OCI-LY1 (cell line): ENCODE data around the gene UBIAD1.

ENCODE experiments used
- EZH2 ChIP-seq: fragments of 200-600 bp; sonication (generic), shearing (Covaris generic); IDR thresholded peaks from 2 replicates; pipeline ENCODE4 v1.8.0; 2017; ENCODE audit warnings: borderline replicate concordance, mixed run types, mild to moderate bottlenecking, antibody characterized with exemption, low read length, moderate library complexity, mixed read lengths
- TF ChIP-seq, protein P1 (sequence below): fragments of 200-600 bp; sonication (generic), shearing (Covaris generic); IDR thresholded peaks from 2 replicates; pipeline ENCODE4 v1.5.1; 2017; ENCODE audit warnings: mild to moderate bottlenecking, antibody characterized with exemption, low read length, moderate library complexity, mixed read lengths

DNA sequence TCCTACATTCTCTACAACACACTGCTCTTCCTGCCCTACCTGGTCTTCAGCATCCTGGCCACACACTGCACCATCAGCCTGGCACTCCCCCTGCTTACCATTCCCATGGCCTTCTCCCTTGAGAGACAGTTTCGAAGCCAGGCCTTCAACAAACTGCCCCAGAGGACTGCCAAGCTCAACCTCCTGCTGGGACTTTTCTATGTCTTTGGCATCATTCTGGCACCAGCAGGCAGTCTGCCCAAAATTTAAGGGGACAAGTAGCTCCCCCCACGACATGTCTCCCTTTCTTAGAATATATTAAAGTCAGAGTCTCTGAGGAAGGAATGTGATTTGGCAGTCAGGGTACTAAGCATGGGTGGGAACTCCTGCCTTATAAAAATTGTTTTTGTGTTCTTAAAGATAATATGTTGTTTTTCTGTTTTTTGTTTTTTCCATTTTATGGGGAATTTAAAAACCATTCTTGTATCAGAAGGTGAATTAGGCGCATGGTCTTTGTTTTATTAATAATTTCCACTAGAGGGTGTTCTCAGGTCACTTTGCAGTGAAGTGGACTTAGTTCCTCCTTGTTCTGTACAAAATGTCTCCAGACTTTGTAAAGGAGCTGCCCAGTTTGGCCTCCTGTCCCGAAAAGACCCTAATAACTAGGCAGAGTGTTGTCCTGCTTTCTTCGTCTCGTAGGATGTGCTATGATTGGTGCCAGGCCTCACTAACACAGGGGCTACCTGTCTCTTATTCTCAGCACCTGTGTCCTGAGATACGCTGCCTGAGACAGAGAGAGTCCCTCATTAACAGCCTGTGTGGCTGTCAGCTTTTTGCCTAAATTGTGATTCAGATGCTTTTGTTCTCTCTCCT lies 13.1 kb downstream of the UBIAD1 start:
- no peak for TF ChIP-seq EZH2
- TF ChIP-seq, protein P1, sequence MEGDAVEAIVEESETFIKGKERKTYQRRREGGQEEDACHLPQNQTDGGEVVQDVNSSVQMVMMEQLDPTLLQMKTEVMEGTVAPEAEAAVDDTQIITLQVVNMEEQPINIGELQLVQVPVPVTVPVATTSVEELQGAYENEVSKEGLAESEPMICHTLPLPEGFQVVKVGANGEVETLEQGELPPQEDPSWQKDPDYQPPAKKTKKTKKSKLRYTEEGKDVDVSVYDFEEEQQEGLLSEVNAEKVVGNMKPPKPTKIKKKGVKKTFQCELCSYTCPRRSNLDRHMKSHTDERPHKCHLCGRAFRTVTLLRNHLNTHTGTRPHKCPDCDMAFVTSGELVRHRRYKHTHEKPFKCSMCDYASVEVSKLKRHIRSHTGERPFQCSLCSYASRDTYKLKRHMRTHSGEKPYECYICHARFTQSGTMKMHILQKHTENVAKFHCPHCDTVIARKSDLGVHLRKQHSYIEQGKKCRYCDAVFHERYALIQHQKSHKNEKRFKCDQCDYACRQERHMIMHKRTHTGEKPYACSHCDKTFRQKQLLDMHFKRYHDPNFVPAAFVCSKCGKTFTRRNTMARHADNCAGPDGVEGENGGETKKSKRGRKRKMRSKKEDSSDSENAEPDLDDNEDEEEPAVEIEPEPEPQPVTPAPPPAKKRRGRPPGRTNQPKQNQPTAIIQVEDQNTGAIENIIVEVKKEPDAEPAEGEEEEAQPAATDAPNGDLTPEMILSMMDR, result peak; percentile 31; the same call in 1 of the 2 replicates
